Right lobe of liver (tissue), 4 donors: ENCODE measurements around the gene HSPA12B.

Experiments
- POLR2A ChIP-seq: fragments of 450-650 bp; IDR thresholded peaks from one replicate; pipeline ENCODE4 v1.6.1; 2017; ENCODE audit warnings: antibody characterized with exemption, mild to moderate bottlenecking
- TF ChIP-seq, protein P1 (sequence below), 4 donors: fragments of 200-600 bp in 3 of 4; fragments of 450-650 bp in 1 of 4; IDR thresholded peaks; one replicate each; pipeline versions ENCODE4 v1.5.1 to v1.8.0; 2016 to 2022; ENCODE audit warnings: antibody characterized with exemption in 4 of 4, mild to moderate bottlenecking in 2 of 4
- donor health status: DM: no; HTN: no; CAD: no.
- donor health status: DM: no; HTN: no; CAD: no.
- donor health status: DM: no; HTN: yes; CAD: no.

GRCh38 chr20:3748073-3748472, 15.6 kb downstream of the HSPA12B start:
- TF ChIP-seq, protein P1, sequence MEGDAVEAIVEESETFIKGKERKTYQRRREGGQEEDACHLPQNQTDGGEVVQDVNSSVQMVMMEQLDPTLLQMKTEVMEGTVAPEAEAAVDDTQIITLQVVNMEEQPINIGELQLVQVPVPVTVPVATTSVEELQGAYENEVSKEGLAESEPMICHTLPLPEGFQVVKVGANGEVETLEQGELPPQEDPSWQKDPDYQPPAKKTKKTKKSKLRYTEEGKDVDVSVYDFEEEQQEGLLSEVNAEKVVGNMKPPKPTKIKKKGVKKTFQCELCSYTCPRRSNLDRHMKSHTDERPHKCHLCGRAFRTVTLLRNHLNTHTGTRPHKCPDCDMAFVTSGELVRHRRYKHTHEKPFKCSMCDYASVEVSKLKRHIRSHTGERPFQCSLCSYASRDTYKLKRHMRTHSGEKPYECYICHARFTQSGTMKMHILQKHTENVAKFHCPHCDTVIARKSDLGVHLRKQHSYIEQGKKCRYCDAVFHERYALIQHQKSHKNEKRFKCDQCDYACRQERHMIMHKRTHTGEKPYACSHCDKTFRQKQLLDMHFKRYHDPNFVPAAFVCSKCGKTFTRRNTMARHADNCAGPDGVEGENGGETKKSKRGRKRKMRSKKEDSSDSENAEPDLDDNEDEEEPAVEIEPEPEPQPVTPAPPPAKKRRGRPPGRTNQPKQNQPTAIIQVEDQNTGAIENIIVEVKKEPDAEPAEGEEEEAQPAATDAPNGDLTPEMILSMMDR (IDR thresholded peaks at IDR 0.05): no peak
- no peak for TF ChIP-seq POLR2A
